K562 (cell line): Measurements from ENCODE around the gene ESR2. TPM values are rescaled to one million over a fixed set of nuclear protein-coding genes. Genes with fewer than 3 reads are reported as not detected.
A peak's percentile ranks its signal among the peaks of the same experiment; 100 is the strongest.

Experiments used
- ARNT ChIP-seq, 2 experiments: fragments of 450-650 bp; IDR thresholded peaks; 2 replicates each; pipeline ENCODE4 v1.6.1; 2016; ENCODE audit warnings: mild to moderate bottlenecking in 1 of 2
- ATF3 ChIP-seq, 2 experiments: fragments of 450-650 bp in 1 of 2; sonication (generic) in 1 of 2; formaldehyde crosslinking in 1 of 2; IDR thresholded peaks in 1 of 2; conservative IDR thresholded peaks in 1 of 2; 2 replicates each; pipeline versions ENCODE4 v1.6.1 to v1.8.1; 2016 to 2023; ENCODE audit warnings: mild to moderate bottlenecking in 2 of 2, moderate library complexity in 2 of 2, inconsistent platforms in 1 of 2, missing genetic modification reagents in 1 of 2
- CBX8 ChIP-seq: fragments of 200-600 bp; sonication (generic); IDR thresholded peaks from 2 replicates; pipeline ENCODE4 v1.6.1; 2012; ENCODE audit warnings: borderline replicate concordance, mixed run types, low read depth, mild to moderate bottlenecking, moderate library complexity, mixed read lengths, low read length, control low read depth, inconsistent platforms; ENCODE audit not compliant: poor library complexity, severe bottlenecking; ENCODE audit errors: extremely low read depth
- CCNT2 ChIP-seq: IDR thresholded peaks from 2 replicates; pipeline ENCODE4 v1.6.1; 2011; ENCODE audit warnings: borderline replicate concordance, low read depth, mild to moderate bottlenecking, moderate library complexity, mixed read lengths, low read length; ENCODE audit not compliant: insufficient read length; ENCODE audit errors: extremely low read depth
- ERF ChIP-seq: fragments of 450-650 bp; formaldehyde crosslinking; IDR thresholded peaks from 2 replicates; pipeline ENCODE4 v1.4.0; 2020; ENCODE audit warnings: mild to moderate bottlenecking, mixed read lengths
- GABPB2 ChIP-seq: fragments of 250-450 bp; sonication (Bioruptor Pico); conservative IDR thresholded peaks from 2 replicates; pipeline ENCODE4 v1.5.1; 2021; ENCODE audit warnings: mild to moderate bottlenecking
- HDAC8 ChIP-seq: fragments of 450-650 bp; IDR thresholded peaks from 2 replicates; pipeline ENCODE4 v1.6.1; 2016; ENCODE audit warnings: mild to moderate bottlenecking, missing genetic modification characterization, moderate library complexity, missing compliant biosample characterization
- ILF3 ChIP-seq: fragments of 450-650 bp; IDR thresholded peaks from 2 replicates; pipeline ENCODE4 v1.6.1; 2018; ENCODE audit warnings: antibody characterized with exemption, mild to moderate bottlenecking, moderate library complexity, borderline replicate concordance
- MYNN ChIP-seq, 2 experiments: sonication (generic); formaldehyde crosslinking in 1 of 2; IDR thresholded peaks; 2 replicates each; pipeline versions ENCODE4 v1.5.0 to v1.6.1; 2016 to 2020; ENCODE audit warnings: antibody characterized with exemption in 1 of 2, missing genetic modification reagents in 1 of 2
- NFIC ChIP-seq: fragments of 450-650 bp; IDR thresholded peaks from 2 replicates; pipeline ENCODE4 v1.6.1; 2017; ENCODE audit warnings: mild to moderate bottlenecking, inconsistent platforms
- NR2C2 ChIP-seq, 2 experiments: fragments of 200-800 bp in 1 of 2; sonication (Bioruptor generic) in 1 of 2; sonication (generic) in 1 of 2; formaldehyde crosslinking in 1 of 2; IDR thresholded peaks; 2 replicates each; pipeline versions ENCODE4 v1.6.1 to v1.8.0; 2016 to 2022; ENCODE audit warnings: mild to moderate bottlenecking in 1 of 2, missing compliant biosample characterization in 1 of 2, missing genetic modification characterization in 1 of 2, missing genetic modification reagents in 1 of 2
- RB1 ChIP-seq: fragments of 450-650 bp; IDR thresholded peaks from 2 replicates; pipeline ENCODE4 v1.6.1; 2017; ENCODE audit warnings: low read depth, mild to moderate bottlenecking
- REST ChIP-seq, 2 experiments: fragments of 450-650 bp; formaldehyde crosslinking in 1 of 2; IDR thresholded peaks; 2 replicates each; pipeline versions ENCODE4 v1.4.0 to v1.6.1; 2014 to 2020; ENCODE audit warnings: mild to moderate bottlenecking in 2 of 2, borderline replicate concordance in 1 of 2, low read depth in 1 of 2
- SREBF2 ChIP-seq: sonication (generic); formaldehyde crosslinking; IDR thresholded peaks from 2 replicates; pipeline ENCODE4 v1.4.0; 2020; ENCODE audit warnings: mild to moderate bottlenecking, missing genetic modification reagents
- ZBTB12 ChIP-seq: fragments of 250-450 bp; sonication (Bioruptor Pico); IDR thresholded peaks from 2 replicates; pipeline ENCODE4 v1.4.0; 2020
- polyA plus RNA-seq, 8 experiments: library from polyadenylated mRNA; depleted of rRNA in 4 of 8; stranded (reverse) in 5 of 8; unstranded in 3 of 8; fragments of >200 nt; fragmentation: Nextera tagmentation in 2 of 8; fragmentation: Illumina TruSeq in 1 of 8; extraction: Ambion mirVana in 2 of 8; extraction: Trizol in 1 of 8; gene quantifications; 2 replicates each; pipeline versions ENCODE4 v1.2.1 to v1.2.3, GENCODE V29; 2011 to 2014; ENCODE audit warnings: inconsistent platforms in 1 of 8, missing spikeins in 1 of 8
- total RNA-seq, 7 experiments: library from RNA; depleted of rRNA in 6 of 7; stranded (reverse); fragments of >200 nt in 6 of 7; fragmentation: Illumina TruSeq in 2 of 7; extraction: Trizol in 2 of 7; gene quantifications; 2 replicates each; pipeline versions ENCODE4 v1.2.1 to v1.2.3, GENCODE V29; 2011 to 2021; ENCODE audit warnings: low replicate concordance in 1 of 7

Gene ESR2
- total and polyA plus RNA-seq, 9 of the 15 experiments (the other 6 are each of a cell fraction or from before 2014, with no cell fraction given): 0.07 to 3.8 (median 2.0) TPM

- TF ChIP-seq REST (IDR thresholded peaks at IDR 0.05; ENCODE audit: borderline replicate concordance) (no peak), REST (CRISPR knock-in tag; IDR thresholded peaks at IDR 0.05; ENCODE audit: low read depth) (0 out of 2 replicates have a peak, but pooled peaks have one; percentile 16), NR2C2 (CRISPR knock-in tag; IDR thresholded peaks at IDR 0.05) (no peak), NR2C2 (tag; IDR thresholded peaks at IDR 0.05) (no peak), ARNT (IDR thresholded peaks at IDR 0.05) (no peak), ILF3 (no peak), SREBF2 (CRISPR knock-in tag) (no peak), CCNT2 (no peak), RB1 (peak; percentile 16; the same call in 1 of the 2 replicates), NFIC (0 out of 2 replicates have a peak, but pooled peaks have one; percentile 29), ATF3 (IDR thresholded peaks at IDR 0.05) (no peak), ATF3 (CRISPR knock-in tag; conservative IDR thresholded peaks at IDR 0.05) (no peak), ERF (0 out of 2 replicates have a peak, but pooled peaks have one; percentile 35), MYNN (IDR thresholded peaks at IDR 0.05) (no peak), MYNN (CRISPR knock-in tag; IDR thresholded peaks at IDR 0.05) (no peak), ZBTB12 (0 out of 2 replicates have a peak, but pooled peaks have one; percentile 20), GABPB2 (CRISPR knock-in tag) (no peak), HDAC8 (tag) (no peak), CBX8 (no peak)
Measured at GRCh38 chr14:64338616-64339316, 44.6 kb upstream of the ESR2 start (continued).
